ENCODE data around the gene OSBPL5.

DNA sequence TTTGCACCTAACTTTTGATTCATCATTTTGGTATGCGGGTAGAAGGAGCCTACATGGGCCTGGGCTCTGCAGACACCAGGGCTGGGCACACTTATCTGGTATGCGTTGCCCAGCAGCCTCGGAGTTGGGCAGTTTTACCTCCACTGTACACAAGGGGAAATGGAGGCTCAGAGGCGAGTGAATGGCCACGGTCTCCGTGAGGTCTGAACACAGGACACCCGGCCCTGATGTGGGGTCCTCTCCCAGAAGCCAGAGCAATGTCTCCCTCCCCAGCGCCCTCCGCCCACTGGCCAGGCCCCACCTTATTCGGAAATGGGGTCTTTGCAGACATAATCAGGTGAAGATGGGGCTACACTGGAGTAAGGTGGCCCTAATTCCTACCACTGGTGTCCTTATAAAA, 43.7 kb downstream of the OSBPL5 start:
- TF ChIP-seq RAD21 (CRISPR knock-in tag; conservative IDR thresholded peaks at IDR 0.05 in 1 of 2, IDR thresholded peaks at IDR 0.05 in 1 of 2) (no peak), ZNF23 (CRISPR knock-in tag; IDR thresholded peaks at IDR 0.05) (no peak), TRIM24 (IDR thresholded peaks at IDR 0.05) (no peak), SPI1 (IDR thresholded peaks at IDR 0.05; ENCODE audit: borderline replicate concordance, low read depth, low read length) (no peak), CCNT2 (IDR thresholded peaks at IDR 0.05; ENCODE audit: borderline replicate concordance, extremely low read depth, insufficient read length, low read depth, low read length) (no peak), CEBPB (tag; IDR thresholded peaks at IDR 0.05) (no peak), KDM4B (IDR thresholded peaks at IDR 0.05; ENCODE audit: borderline replicate concordance in 2 of 2, low read depth in 1 of 2) (no peak), MYBL2 (IDR thresholded peaks at IDR 0.05; ENCODE audit: low read depth) (no peak), MYBL2 (CRISPR knock-in tag; IDR thresholded peaks at IDR 0.05; ENCODE audit: borderline replicate concordance) (no peak), EP300 (IDR thresholded peaks at IDR 0.05; ENCODE audit: low read length) (no peak), SRF (CRISPR knock-in tag; IDR thresholded peaks at IDR 0.05) (no peak), CTBP1 (IDR thresholded peaks at IDR 0.05; ENCODE audit: borderline replicate concordance) (no peak), NR2C2 (CRISPR knock-in tag; IDR thresholded peaks at IDR 0.05) (no peak), NR2C2 (tag; IDR thresholded peaks at IDR 0.05) (no peak)
- TF ChIP-seq, protein P1, sequence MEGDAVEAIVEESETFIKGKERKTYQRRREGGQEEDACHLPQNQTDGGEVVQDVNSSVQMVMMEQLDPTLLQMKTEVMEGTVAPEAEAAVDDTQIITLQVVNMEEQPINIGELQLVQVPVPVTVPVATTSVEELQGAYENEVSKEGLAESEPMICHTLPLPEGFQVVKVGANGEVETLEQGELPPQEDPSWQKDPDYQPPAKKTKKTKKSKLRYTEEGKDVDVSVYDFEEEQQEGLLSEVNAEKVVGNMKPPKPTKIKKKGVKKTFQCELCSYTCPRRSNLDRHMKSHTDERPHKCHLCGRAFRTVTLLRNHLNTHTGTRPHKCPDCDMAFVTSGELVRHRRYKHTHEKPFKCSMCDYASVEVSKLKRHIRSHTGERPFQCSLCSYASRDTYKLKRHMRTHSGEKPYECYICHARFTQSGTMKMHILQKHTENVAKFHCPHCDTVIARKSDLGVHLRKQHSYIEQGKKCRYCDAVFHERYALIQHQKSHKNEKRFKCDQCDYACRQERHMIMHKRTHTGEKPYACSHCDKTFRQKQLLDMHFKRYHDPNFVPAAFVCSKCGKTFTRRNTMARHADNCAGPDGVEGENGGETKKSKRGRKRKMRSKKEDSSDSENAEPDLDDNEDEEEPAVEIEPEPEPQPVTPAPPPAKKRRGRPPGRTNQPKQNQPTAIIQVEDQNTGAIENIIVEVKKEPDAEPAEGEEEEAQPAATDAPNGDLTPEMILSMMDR (IDR thresholded peaks at IDR 0.05 in 2 of 3, conservative IDR thresholded peaks at IDR 0.05 in 1 of 3; ENCODE audit: insufficient read depth in 2 of 3, low read depth in 1 of 3, low read length in 3 of 3) = no peak
